Lower leg skin (tissue), 4 donors: ENCODE results near the gene PECR. TPM values are rescaled to one million over a fixed set of nuclear protein-coding genes. Genes with fewer than 3 reads are reported as not detected.
A peak's percentile ranks its signal among the peaks of the same experiment; 100 is the strongest.

Experiments used
- DNase-seq, 2 donors: peaks; one replicate each; pipeline ENCODE4 v3.0.0-alpha.2; 2019; ENCODE audit warnings: low spot score in 2 of 2
- H3K4me3 ChIP-seq: fragments of 200-600 bp; sonication (generic); 2 replicates; pipeline ENCODE4 v1.5.1; 2017; ENCODE audit warnings: mild to moderate bottlenecking, low read depth; ENCODE audit not compliant: poor library complexity, severe bottlenecking
- CTCF ChIP-seq, 3 donors: fragments of 450-650 bp; IDR thresholded peaks; one replicate each; pipeline ENCODE4 v1.5.1; 2016; ENCODE audit warnings: antibody characterized with exemption in 3 of 3, mild to moderate bottlenecking in 3 of 3, moderate library complexity in 2 of 3
- POLR2A ChIP-seq, 2 donors: fragments of 450-650 bp; IDR thresholded peaks; one replicate each; pipeline ENCODE4 v1.6.1; 2016 to 2017; ENCODE audit warnings: antibody characterized with exemption in 2 of 2, mild to moderate bottlenecking in 1 of 2, moderate library complexity in 1 of 2
- WGBS, 2 donors: methylation state at CpG; one replicate each; pipeline ENCODE4 v1.1.5; 2018; 5-methylcytosine and 5-hydroxymethylcytosine counted together
- intact Hi-C: fragments of 100-400 bp; cut with DNase I; formaldehyde crosslinking; loops from one replicate; pipeline ENCODE4 v1.15.0; 2023; ENCODE audit warnings: low total_unique reads
- total RNA-seq, 4 donors: library from RNA; depleted of rRNA; stranded (reverse); fragments of >200 nt; gene quantifications; one replicate each; pipeline ENCODE4 v1.1.0, GENCODE V29; 2016

Gene PECR
- total RNA-seq, 4 donors from 2014 or later: 4.8 to 14.6 (median 9.2) TPM

- TF ChIP-seq POLR2A (IDR thresholded peaks at IDR 0.05) (no peak), CTCF (IDR thresholded peaks at IDR 0.05) (no peak)
- intact Hi-C loops: no loop called here
- WGBS, 2 donors: 0% methylated on average over 50 to 54 of the region's 57 CpGs
- peak within 1 kb of the TSS; percentile 83 for H3K4me3 ChIP-seq
- DNase-seq: peak; percentile 94 to 99
These were observed 27.6 kb upstream of the PECR start, which contains the start of gene XRCC5 for GRCh38 chr2:216108967-216109921. TSS of gene XRCC5 (plus strand) at chr2:216109348. CDS start at chr2:216109437, 89 bp downstream.

- DNase-seq: peak in 1 of 2 donors; percentile 21
- H3K4me3 ChIP-seq: no peak overlapping the region
- intact Hi-C loops: no loop called here
- TF ChIP-seq POLR2A (IDR thresholded peaks at IDR 0.05) (no peak), CTCF (IDR thresholded peaks at IDR 0.05) (no peak)
- 34 to 35% methylated on average over 6 of the region's 6 CpGs for WGBS, 2 donors
These were observed 26.8 kb upstream of the PECR start for GRCh38 chr2:216108310-216108966.

- no peak overlapping the region for H3K4me3 ChIP-seq
- intact Hi-C loops: no loop called here
- TF ChIP-seq CTCF (IDR thresholded peaks at IDR 0.05) (no peak), POLR2A (IDR thresholded peaks at IDR 0.05) (no peak)
- no peak for DNase-seq
- 42 to 43% methylated on average over 13 of the region's 13 CpGs for WGBS, 2 donors
These were observed 26.2 kb upstream of the PECR start for GRCh38 chr2:216107760-216108159.

GRCh38 chr2:216107320-216107719 is 25.7 kb upstream of the PECR start:
- whole genome bisulfite sequencing, 2 donors: 71 to 83% methylated on average over 8 of the region's 8 CpGs
- DNase-seq: no peak
- H3K4me3 ChIP-seq: no peak overlapping the region
- TF ChIP-seq POLR2A (IDR thresholded peaks at IDR 0.05) (no peak), CTCF (IDR thresholded peaks at IDR 0.05) (no peak)
- intact Hi-C loops: no loop called here

- TF ChIP-seq POLR2A (IDR thresholded peaks at IDR 0.05) (no peak), CTCF (IDR thresholded peaks at IDR 0.05) (no peak)
- WGBS, 2 donors: 77 to 80% methylated on average over 3 of the region's 3 CpGs
- no peak overlapping the region for H3K4me3 ChIP-seq
- no peak for DNase-seq
- intact Hi-C loops: no loop called here
These were observed 23.1 kb upstream of the PECR start for GRCh38 chr2:216104691-216105090.
